Stimulated activated CD8-positive, alpha-beta memory T cell treated with anti-CD3 and anti-CD28 coated beads, Interleukin-7, amount 100 ng/mL, for 4 hours (primary cell): Measurements from ENCODE around the gene LDLRAD4.
"Not testable (repeated sequence)": the region's sequence is repeated elsewhere in the genome, so short reads cannot be mapped to it uniquely, and the experiment has no call there.

ENCODE experiments used
- DNase-seq, 2 donors: peaks; one replicate each; pipeline ENCODE4 v3.0.0-alpha.2; 2020; ENCODE audit warnings: low read depth in 2 of 2

The LDLRAD4 gene

GRCh38 chr18:13672657-13673056 is 454.1 kb downstream of the LDLRAD4 start:
- DNase-seq, result no peak

DNA sequence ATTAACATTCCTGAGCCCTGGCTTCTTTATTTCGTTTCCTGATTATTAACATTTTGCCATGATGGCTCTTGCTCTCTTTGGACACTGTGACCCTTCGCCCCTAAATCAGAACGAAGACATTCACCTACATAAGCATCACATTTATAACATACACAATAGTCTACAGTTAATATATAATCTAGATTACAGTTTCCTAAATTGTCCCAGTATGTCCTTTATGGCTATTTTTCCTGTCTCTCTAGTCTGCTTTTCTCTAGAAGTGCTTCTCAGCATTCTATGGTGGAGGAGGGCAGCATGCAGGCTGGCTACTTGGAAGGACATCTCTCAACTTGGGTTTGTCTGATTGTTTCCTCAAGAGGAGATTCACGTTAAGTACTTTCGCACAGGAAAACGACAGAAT is 457.9 kb downstream of the LDLRAD4 start:
- DNase-seq, result no peak

GRCh38 chr18:13677350-13677749 is 458.8 kb downstream of the LDLRAD4 start:
- not testable (repeated sequence) for DNase-seq

- no peak for DNase-seq
Measured at GRCh38 chr18:13680612-13681011, 462.1 kb downstream of the LDLRAD4 start.

GRCh38 chr18:13681701-13682100 is 463.1 kb downstream of the LDLRAD4 start:
- no peak for DNase-seq

- no peak for DNase-seq
Measured at GRCh38 chr18:13684546-13684945, 466.0 kb downstream of the LDLRAD4 start.

DNA sequence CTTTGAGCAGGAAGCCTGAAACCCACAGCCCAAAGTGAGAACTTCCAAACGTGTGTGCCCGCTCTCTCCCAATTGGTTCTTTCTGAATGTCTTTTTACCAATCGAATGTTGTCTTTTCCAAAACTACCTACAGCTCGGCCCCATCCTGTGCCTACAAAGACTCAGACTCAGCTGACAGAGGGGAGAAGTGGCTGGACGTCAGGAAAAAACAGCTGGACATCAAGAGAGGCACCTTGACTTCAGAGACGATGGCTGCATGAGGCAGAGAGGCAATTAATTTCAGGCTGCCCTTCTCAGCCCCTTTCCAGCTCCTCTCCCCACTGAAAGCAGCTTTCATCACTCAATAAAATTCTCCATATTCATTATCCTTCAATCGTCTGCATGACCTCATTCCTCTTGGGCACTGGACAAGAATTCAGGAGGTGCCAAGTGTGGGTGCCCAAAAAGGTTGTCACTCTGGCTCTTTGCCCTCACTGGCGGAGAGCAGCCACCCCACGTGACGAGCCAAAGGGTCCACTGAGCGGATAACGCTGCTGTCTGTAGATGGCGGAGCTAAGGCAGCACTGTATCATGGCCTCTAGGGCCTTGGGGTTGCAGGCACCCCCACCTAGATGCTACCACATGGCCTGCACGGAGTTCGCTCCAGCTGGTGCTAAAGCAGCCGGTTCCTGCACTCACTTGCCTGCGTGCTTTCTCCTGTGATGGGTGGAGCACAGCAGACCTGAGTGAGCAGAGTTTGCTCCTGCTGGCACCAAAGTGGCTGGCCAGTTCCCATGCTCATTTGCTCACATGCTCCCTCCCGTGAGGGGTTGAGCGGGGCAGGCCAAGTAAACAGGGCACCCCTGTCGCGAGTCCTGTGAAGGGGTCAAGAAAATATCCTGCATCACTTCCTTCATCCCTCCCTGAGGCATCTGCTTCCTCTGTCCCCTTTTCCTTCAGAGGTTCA is 469.9 kb downstream of the LDLRAD4 start:
- no peak for DNase-seq

DNA sequence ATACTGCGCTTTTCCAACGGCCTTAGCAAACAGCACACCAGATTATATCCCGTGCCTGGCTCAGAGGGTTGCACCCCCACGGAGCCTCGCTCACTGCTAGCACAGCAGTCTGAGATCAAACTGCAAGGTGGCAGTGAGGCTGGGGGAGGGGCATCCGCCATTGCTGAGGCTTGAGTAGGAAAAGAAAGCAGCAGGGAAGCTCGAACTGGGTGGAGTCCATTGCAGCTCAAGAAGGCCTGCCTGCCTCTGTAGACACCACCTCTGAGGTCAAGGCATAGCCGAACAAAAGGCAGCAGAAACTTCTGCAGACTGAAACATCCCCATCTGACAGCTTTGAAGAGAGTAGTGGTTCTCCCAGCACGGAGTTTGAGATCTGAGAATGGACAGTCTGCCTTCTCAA is 471.5 kb downstream of the LDLRAD4 start:
- not testable (repeated sequence) for DNase-seq

GRCh38 chr18:13695337-13695736 is 476.8 kb downstream of the LDLRAD4 start:
- DNase-seq, result not testable (repeated sequence)

DNA sequence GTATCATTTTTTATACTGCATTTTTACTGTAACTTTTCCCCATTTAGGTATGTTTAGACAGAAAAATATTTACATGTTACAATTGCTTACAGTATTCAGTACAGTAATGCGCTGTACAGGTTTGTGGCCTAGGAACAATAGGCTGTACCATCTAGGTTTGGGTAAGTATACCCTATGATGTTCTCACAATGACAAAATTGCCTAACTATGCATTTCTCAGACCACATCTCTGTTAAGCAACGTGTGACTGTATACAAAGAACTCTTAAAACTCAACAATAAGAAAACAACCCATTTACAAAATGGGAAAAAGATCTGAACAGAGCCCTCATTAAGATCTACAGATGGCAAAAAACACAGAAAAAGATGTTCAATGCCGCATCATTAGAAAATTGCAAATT is 478.4 kb downstream of the LDLRAD4 start:
- DNase-seq, result no peak

GRCh38 chr18:13700153-13700552 is 481.6 kb downstream of the LDLRAD4 start:
- no peak for DNase-seq
